Stimulated activated naive CD8-positive, alpha-beta T cell treated with anti-CD3 and anti-CD28 coated beads, Interleukin-15, amount 100 ng/mL, for 72 hours (primary cell): ENCODE measurements around the gene ADK.
A peak's percentile ranks its signal among the peaks of the same experiment; 100 is the strongest.
"Not testable (repeated sequence)": the region's sequence is repeated elsewhere in the genome, so short reads cannot be mapped to it uniquely, and the experiment has no call there.

Experiments used
- ATAC-seq: fragments of 150-1000 bp; cut with Tn5 transposase; 2 replicates; pipeline ENCODE4 v1.10.0; 2021; ENCODE audit warnings: mild to moderate bottlenecking, moderate library complexity
- DNase-seq, 2 donors: peaks; one replicate each; pipeline ENCODE4 v3.0.0; 2021 to 2022
- H3K27ac Mint-ChIP-seq, 2 donors: one replicate each; pipeline ENCODE4 v1.8.0; 2022; ENCODE audit warnings: mild to moderate bottlenecking in 2 of 2, mixed read lengths in 2 of 2, moderate library complexity in 2 of 2
- H3K27me3 Mint-ChIP-seq: one replicate; pipeline ENCODE4 v1.8.0; 2022; ENCODE audit warnings: mixed read lengths
- H3K4me1 Mint-ChIP-seq: one replicate; pipeline ENCODE4 v1.8.0; 2022; ENCODE audit warnings: mild to moderate bottlenecking, mixed read lengths
- H3K4me3 Mint-ChIP-seq, 2 donors: one replicate each; pipeline ENCODE4 v1.8.0; 2022; ENCODE audit warnings: mild to moderate bottlenecking in 2 of 2, mixed read lengths in 2 of 2, moderate library complexity in 1 of 2
- H3K9me3 Mint-ChIP-seq, 2 donors: one replicate each; pipeline ENCODE4 v1.8.0; 2022; ENCODE audit warnings: mixed read lengths in 2 of 2

ADK gene

GRCh38 chr10:74437822-74438221 lies 286.8 kb downstream of the ADK start:
- Mint-ChIP-seq H3K9me3 (no peaks in the 10 kb centered on the region), H3K27ac (no peak overlapping the region), H3K27me3 (no peaks in the 10 kb centered on the region), H3K4me3 (no peak overlapping the region), H3K4me1 (peaks cover 9% of the 10 kb centered on the region)
- ATAC-seq (no peak), DNase-seq (no peak)

DNA sequence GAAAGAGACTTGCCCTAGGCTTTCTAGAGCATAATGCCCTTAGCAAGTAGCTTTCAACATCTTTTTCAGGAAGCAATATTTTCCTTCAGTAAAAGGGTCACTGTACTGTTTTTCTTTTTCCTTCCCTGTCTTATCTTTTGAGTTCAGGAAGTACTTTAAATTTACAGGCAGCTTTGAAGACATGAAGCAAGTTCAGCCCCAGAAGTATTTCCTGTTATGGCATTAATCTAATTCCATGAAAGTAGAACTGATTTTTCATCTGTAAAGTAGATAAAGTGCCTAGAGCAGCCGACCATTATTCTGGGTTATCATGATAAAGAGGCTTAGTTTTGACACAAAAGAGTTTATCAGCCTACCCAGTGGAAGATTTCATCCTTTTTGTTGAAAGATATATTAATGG lies 288.2 kb downstream of the ADK start:
- H3K27me3 Mint-ChIP-seq: no peaks in the 10 kb centered on the region
- ATAC-seq: no peak
- no peaks in the 10 kb centered on the region for H3K9me3 Mint-ChIP-seq
- no peak overlapping the region for H3K27ac Mint-ChIP-seq
- DNase-seq: no peak
- H3K4me1 Mint-ChIP-seq: peaks cover 9% of the 10 kb centered on the region
- H3K4me3 Mint-ChIP-seq: no peak overlapping the region

DNA sequence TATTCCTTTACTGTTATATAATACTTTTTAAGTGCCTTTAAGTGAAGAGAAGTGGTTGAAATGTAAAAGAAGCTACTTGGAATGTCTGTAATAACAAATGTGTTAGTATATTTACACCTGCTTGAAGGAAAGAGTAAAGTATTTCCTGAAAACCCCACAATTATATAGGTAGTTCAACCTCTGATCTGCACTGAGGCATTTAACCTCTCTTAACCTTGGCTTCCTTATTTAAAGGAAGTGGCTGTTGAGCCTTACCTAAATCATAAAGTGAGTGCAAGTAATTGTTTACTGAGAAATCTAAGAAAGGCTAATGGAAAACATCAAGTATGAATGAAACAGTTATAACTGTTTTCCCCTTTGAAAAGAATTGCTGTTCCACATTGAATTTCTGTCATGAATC lies 294.5 kb downstream of the ADK start:
- Mint-ChIP-seq H3K9me3 (no peaks in the 10 kb centered on the region), H3K4me3 (no peak overlapping the region), H3K27ac (no peak overlapping the region), H3K4me1 (no peaks in the 10 kb centered on the region), H3K27me3 (no peaks in the 10 kb centered on the region)
- ATAC-seq (no peak), DNase-seq (no peak)

DNA sequence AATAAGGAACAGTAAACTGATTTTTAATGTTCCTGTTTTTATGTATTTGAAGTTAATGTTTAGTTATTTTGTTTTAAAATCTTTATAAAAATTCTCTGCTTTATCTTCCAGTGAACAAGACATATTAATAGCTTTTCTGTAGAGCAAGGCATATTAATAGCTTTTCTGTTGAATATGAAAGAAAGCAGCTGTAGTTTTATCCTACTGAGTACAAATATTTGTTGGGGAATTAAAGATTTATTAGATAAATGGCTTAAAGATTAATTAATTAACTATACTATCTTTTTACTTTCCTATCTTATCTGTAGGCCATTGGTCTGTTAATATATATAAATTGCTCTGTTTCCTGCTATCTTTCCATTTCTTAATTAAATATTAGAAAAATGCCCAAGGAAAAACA lies 299.6 kb downstream of the ADK start:
- Mint-ChIP-seq H3K4me1 (peaks cover 9% of the 10 kb centered on the region), H3K4me3 (no peak overlapping the region), H3K27me3 (no peaks in the 10 kb centered on the region), H3K9me3 (no peaks in the 10 kb centered on the region), H3K27ac (peak overlapping the region in 1 of 2 donors; percentile 88)
- DNase-seq: no peak
- no peak for ATAC-seq

DNA sequence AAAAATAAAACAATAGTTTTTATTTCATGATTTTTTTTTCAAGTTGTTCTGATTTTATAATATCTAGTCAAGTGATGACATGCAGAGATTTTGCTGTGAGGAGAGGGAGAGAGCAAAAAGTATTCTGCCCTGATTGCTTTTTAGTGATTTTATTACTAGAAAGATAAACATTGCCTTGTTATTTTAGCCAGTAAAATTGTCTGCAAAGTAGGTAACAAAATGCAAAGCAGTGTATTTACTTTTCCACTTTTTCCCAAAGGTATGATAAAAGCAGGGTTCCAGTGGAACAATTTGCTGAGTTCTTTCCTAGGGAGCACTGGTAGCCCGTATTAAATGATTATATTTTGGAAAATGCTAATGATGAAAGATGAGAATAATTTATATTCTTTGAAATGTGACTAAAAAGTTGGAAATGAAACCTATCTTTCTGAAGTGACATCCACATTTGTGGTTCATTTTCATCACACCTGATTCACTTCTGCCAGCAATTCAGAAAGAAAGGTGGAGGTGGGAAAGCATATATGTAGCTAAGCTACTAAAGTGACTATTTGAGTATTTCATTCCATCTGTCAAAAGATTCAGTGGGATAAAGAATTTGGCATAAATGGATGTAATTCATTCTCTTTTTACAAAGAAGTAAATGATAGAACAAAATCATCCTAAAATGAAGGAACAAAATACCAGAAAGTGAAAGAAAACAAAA lies 300.3 kb downstream of the ADK start:
- Mint-ChIP-seq H3K4me1 (peaks cover 9% of the 10 kb centered on the region), H3K27me3 (no peaks in the 10 kb centered on the region), H3K4me3 (peak overlapping the region; percentile 7 to 44), H3K9me3 (peaks cover 6% of the 10 kb centered on the region in 2 donors), H3K27ac (peak overlapping the region; percentile 88 to 89)
- DNase-seq (no peak), ATAC-seq (peak; percentile 70)

DNA sequence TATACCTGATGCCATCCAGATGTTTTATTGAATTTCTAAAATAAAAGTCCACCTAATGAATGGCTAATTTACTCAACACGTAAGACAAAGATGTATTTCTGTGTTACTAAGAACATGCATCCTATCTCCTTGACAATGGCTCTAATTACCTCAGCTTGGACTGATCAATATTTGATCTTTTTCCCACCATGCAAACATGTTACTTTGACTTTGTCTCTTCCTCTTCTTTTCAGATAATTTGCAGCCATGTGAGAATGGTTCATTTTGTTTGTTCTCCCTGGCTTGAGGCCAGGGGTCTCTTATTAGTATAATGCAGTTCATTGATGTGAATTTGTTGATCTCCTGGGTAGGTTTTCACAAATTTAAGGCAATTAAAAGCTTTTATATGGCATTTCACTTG lies 302.1 kb downstream of the ADK start:
- Mint-ChIP-seq H3K27ac (no peak overlapping the region), H3K4me3 (no peak overlapping the region), H3K4me1 (peaks cover 9% of the 10 kb centered on the region), H3K27me3 (no peaks in the 10 kb centered on the region), H3K9me3 (peaks cover 6% of the 10 kb centered on the region in 2 donors)
- ATAC-seq: no peak
- no peak for DNase-seq

GRCh38 chr10:74457478-74457877 lies 306.5 kb downstream of the ADK start:
- not testable (repeated sequence) for H3K4me1 Mint-ChIP-seq, H3K27ac Mint-ChIP-seq

DNA sequence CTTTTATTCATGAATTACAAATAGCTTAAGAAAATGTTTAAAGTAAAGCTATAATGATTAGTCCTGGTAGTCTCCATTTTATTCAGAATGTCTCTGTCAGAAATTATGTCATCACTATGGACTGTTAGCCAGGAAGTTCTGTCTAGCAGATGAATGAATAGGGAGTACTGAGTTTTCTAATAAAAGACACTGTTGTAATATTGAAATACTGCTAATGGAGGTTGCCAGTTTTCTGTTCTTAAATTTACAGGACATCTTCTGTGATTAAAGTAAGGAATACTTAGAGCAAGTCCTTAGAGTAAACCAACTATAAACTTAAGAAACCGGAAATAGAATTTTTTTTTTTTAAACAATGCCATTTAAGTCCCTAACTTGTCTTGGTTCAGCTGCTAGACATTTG lies 309.8 kb downstream of the ADK start:
- DNase-seq: no peak
- H3K4me1 Mint-ChIP-seq: no peaks in the 10 kb centered on the region
- H3K27me3 Mint-ChIP-seq: no peaks in the 10 kb centered on the region
- H3K9me3 Mint-ChIP-seq: peaks cover 4 to 5% of the 10 kb centered on the region in 2 donors
- no peak overlapping the region for H3K4me3 Mint-ChIP-seq
- no peak overlapping the region for H3K27ac Mint-ChIP-seq
- ATAC-seq: no peak

More at GRCh38 chr10:74457478-74457877, 306.5 kb downstream of the ADK start:
- not testable (repeated sequence) for H3K9me3 Mint-ChIP-seq, H3K4me3 Mint-ChIP-seq, DNase-seq, ATAC-seq, H3K27me3 Mint-ChIP-seq

GRCh38 chr10:74474022-74474713 lies 323.1 kb downstream of the ADK start:
- DNase-seq (no peak), ATAC-seq (no peak)
- Mint-ChIP-seq H3K9me3 (peaks cover 0 to 4% of the 10 kb centered on the region in 2 donors), H3K4me3 (no peak overlapping the region), H3K4me1 (peaks cover 8% of the 10 kb centered on the region), H3K27ac (peak overlapping the region in 1 of 2 donors; percentile 64), H3K27me3 (no peaks in the 10 kb centered on the region)

DNA sequence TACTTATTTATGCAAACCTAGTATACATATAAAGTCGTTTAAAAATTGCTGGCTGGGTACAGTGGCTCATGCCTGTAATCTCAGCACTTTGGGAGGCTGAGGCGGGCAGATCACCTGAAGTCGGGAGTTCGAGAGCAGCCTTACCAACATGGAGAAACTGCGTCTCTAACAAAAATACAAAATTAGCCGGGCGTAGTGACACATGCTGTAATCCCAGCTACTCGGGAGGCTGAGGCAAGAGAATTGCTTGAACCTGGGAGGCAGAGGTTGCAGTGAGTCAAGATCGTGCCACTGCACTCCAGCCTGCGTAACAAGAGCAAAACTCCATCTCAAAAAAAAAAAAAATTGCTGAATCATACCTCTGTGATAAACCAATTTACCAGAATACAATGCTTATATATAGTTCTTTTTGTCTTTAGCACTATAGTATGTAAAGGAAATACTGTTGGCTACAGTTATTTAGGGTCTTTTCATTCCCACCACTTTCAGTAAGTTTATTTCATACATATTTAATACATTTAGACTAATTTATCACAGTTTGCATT lies 325.2 kb downstream of the ADK start:
- not testable (repeated sequence) for DNase-seq, H3K9me3 Mint-ChIP-seq, ATAC-seq, H3K4me3 Mint-ChIP-seq, H3K27ac Mint-ChIP-seq, H3K27me3 Mint-ChIP-seq
- peaks cover 10% of the 10 kb centered on the region for H3K4me1 Mint-ChIP-seq

DNA sequence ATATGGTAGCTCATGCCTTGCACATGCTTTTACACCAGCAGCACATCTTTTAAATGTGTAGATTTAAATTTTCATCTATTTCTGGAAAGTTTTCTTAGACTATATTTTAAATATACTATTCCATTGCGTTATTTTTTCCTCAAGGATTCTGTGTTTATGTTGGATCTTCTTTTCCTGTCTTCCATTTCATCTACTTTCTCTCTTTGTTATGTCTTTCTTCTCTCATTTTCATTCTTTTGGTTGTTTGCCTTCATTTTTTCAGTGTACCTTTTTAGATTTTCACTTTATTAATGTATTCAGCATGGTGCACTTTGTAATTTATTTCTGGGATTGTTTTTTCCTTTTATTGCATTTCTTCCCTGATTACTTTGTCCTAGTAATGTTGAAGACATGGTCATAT lies 329.8 kb downstream of the ADK start:
- Mint-ChIP-seq H3K4me3 (no peak overlapping the region), H3K27ac (no peak overlapping the region), H3K9me3 (peaks cover 11 to 22% of the 10 kb centered on the region in 2 donors), H3K4me1 (peaks cover 5% of the 10 kb centered on the region), H3K27me3 (no peaks in the 10 kb centered on the region)
- DNase-seq: no peak
- ATAC-seq: no peak

DNA sequence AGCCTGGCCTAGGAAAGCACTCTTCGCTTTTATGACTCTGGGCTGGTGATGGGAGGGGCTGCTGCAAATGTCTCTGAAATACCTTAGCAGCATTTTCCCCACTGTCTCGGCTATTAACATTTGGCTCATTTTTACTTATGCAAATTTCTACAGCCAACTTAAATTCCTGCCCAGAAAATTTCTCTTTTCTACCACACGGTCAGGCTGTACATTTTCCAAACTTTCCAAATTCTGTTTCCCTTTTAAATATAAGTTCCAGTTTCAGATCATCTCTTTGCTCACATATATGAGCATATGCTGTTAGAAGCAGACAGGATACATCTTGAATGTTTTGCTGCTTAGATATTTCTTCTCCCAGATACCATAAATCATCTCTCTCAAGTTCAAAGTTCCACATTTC lies 332.3 kb downstream of the ADK start:
- no peak overlapping the region for H3K27ac Mint-ChIP-seq
- no peak overlapping the region for H3K4me3 Mint-ChIP-seq
- H3K4me1 Mint-ChIP-seq: peaks cover 5% of the 10 kb centered on the region
- DNase-seq (no peak), ATAC-seq (no peak)
- H3K27me3 Mint-ChIP-seq: no peaks in the 10 kb centered on the region
- H3K9me3 Mint-ChIP-seq: peaks cover 11 to 22% of the 10 kb centered on the region in 2 donors

GRCh38 chr10:74485283-74485682 lies 334.3 kb downstream of the ADK start:
- Mint-ChIP-seq H3K9me3 (peaks cover 11 to 22% of the 10 kb centered on the region in 2 donors), H3K4me3 (no peak overlapping the region), H3K27me3 (no peaks in the 10 kb centered on the region), H3K27ac (no peak overlapping the region), H3K4me1 (no peaks in the 10 kb centered on the region)
- DNase-seq (no peak), ATAC-seq (no peak)

DNA sequence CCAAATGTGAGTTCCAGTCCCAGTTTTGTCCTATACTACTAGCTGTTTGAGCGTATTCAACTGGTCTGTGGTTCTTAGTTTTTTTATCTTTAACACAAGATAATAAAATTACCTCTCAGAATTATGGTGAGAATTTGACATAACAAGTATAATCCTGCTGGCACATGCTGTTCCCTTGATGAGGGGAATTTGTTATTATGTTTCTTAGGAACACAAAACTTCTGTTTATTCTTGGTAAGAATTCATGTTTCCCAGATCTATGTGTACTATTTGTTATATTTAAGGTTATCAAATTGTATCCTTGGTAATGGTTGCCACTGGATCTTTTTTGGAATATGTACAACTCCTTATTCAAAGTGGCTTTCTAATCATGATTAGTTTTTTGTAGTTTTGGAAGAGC lies 335.6 kb downstream of the ADK start:
- Mint-ChIP-seq H3K27ac (no peak overlapping the region), H3K27me3 (no peaks in the 10 kb centered on the region), H3K4me1 (peaks cover 4% of the 10 kb centered on the region), H3K4me3 (no peak overlapping the region), H3K9me3 (peaks cover 7 to 20% of the 10 kb centered on the region in 2 donors)
- ATAC-seq (no peak), DNase-seq (no peak)

GRCh38 chr10:74488907-74489306 lies 337.9 kb downstream of the ADK start:
- ATAC-seq (no peak), DNase-seq (no peak)
- Mint-ChIP-seq H3K9me3 (peaks cover 0 to 1% of the 10 kb centered on the region in 2 donors), H3K27ac (no peak overlapping the region), H3K4me3 (no peak overlapping the region), H3K4me1 (peaks cover 6% of the 10 kb centered on the region), H3K27me3 (no peaks in the 10 kb centered on the region)

- no peak overlapping the region for H3K27ac Mint-ChIP-seq
- no peak overlapping the region for H3K4me3 Mint-ChIP-seq
- peaks cover 6% of the 10 kb centered on the region for H3K4me1 Mint-ChIP-seq
- H3K9me3 Mint-ChIP-seq: no peaks in the 10 kb centered on the region
- ATAC-seq: no peak
- DNase-seq: no peak
- H3K27me3 Mint-ChIP-seq: no peaks in the 10 kb centered on the region
These were observed 339.5 kb downstream of the ADK start for GRCh38 chr10:74490551-74490950.
